Esophagus squamous epithelium (tissue), 5 donors: ENCODE data around the gene NXNL2. TPM values are rescaled to one million over a fixed set of nuclear protein-coding genes. Genes with fewer than 3 reads are reported as not detected.

Experiments
- DNase-seq: peaks from one replicate; lab custom pipeline; 2025; lab: John Stamatoyannopoulos, UW
- H3K27ac ChIP-seq, 4 donors: fragments of 200-600 bp; sonication (generic); one replicate each; pipeline ENCODE4 v1.5.1; 2016 to 2019; ENCODE audit warnings: mild to moderate bottlenecking in 1 of 4
- H3K27me3 ChIP-seq, 4 donors: fragments of 200-600 bp; sonication (generic); 1 replicate in 3 of 4; 2 replicates in 1 of 4; pipeline versions ENCODE4 v1.5.1 to v1.6.0; 2017 to 2021; ENCODE audit warnings: antibody characterized with exemption in 1 of 4
- H3K36me3 ChIP-seq, 3 donors: fragments of 200-600 bp; sonication (generic); one replicate each; pipeline ENCODE4 v1.5.1; 2016 to 2019
- H3K4me1 ChIP-seq, 3 donors: fragments of 200-600 bp; sonication (generic); one replicate each; pipeline ENCODE4 v1.5.1; 2017 to 2019
- H3K4me3 ChIP-seq, 4 donors: fragments of 200-600 bp; sonication (generic); 1 replicate in 3 of 4; 2 replicates in 1 of 4; pipeline ENCODE4 v1.5.1; 2016 to 2019; ENCODE audit warnings: mild to moderate bottlenecking in 2 of 4, moderate library complexity in 1 of 4
- H3K9me3 ChIP-seq, 3 donors: fragments of 200-600 bp; sonication (generic); one replicate each; pipeline ENCODE4 v1.5.1; 2016 to 2019
- POLR2A ChIP-seq, 4 donors: fragments of 450-650 bp; IDR thresholded peaks; one replicate each; pipeline ENCODE4 v1.6.1; 2017; ENCODE audit warnings: antibody characterized with exemption in 4 of 4, mild to moderate bottlenecking in 4 of 4, moderate library complexity in 3 of 4
- WGBS, 2 donors: methylation state at CpG; one replicate each; pipeline ENCODE4 v1.1.5; 2018; 5-methylcytosine and 5-hydroxymethylcytosine counted together
- intact Hi-C: fragments of 100-400 bp; cut with DNase I; formaldehyde crosslinking; loops from one replicate; pipeline ENCODE4 v1.15.0; 2022
- total RNA-seq, 4 donors: library from RNA; depleted of rRNA; stranded (reverse); fragments of >200 nt; gene quantifications; one replicate each; pipeline ENCODE4 v1.1.0, GENCODE V29; 2016
- TF ChIP-seq, protein P1 (sequence below), 6 experiments: fragments of 450-650 bp in 4 of 6; fragments of 200-600 bp in 2 of 6; sonication (generic) in 2 of 6; IDR thresholded peaks; one replicate each; pipeline ENCODE4 v1.5.1; 2016 to 2019; ENCODE audit warnings: antibody characterized with exemption in 6 of 6, mild to moderate bottlenecking in 4 of 6, moderate library complexity in 4 of 6
- donor health status: DM: yes; HTN: yes; CAD: no.

Gene NXNL2
- total RNA-seq, 4 donors from 2014 or later, result 0.76 TPM; not detected in 3

DNA sequence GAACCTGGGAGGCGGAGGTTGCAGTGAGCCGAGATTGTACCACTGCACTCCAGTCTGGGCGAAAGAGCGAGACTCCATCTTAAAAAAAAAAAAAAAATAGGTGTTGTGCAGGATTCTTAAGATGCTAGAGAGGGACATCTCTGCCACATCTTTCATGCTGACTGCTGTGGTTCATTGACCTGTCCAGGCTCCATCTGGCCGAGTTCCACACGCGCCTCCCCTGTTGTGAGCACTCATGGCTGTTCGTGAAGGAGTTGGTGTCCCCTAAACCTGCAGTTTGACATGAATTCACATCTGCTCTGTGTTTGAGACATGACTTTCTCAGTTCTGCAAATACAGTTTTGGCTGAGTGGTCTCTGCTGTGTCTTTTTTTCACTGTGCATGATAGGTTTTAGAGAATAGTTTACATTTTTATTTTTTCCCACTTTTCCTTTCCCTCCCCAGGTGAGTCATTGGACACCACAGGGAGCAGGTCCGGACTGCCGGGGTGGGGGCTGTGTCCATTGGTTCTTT lies 5.3 kb downstream of the NXNL2 start:
- Histone ChIP-seq H3K36me3 (no peaks in the 10 kb centered on the region), H3K27ac (no peak overlapping the region), H3K4me3 (no peak overlapping the region), H3K4me1 (peaks cover 10 to 32% (median 12%) of the 10 kb centered on the region in 3 donors), H3K27me3 (peaks cover 0 to 45% (median 0%) of the 10 kb centered on the region in 4 donors), H3K9me3 (no peaks in the 10 kb centered on the region)
- TF ChIP-seq, protein P1, sequence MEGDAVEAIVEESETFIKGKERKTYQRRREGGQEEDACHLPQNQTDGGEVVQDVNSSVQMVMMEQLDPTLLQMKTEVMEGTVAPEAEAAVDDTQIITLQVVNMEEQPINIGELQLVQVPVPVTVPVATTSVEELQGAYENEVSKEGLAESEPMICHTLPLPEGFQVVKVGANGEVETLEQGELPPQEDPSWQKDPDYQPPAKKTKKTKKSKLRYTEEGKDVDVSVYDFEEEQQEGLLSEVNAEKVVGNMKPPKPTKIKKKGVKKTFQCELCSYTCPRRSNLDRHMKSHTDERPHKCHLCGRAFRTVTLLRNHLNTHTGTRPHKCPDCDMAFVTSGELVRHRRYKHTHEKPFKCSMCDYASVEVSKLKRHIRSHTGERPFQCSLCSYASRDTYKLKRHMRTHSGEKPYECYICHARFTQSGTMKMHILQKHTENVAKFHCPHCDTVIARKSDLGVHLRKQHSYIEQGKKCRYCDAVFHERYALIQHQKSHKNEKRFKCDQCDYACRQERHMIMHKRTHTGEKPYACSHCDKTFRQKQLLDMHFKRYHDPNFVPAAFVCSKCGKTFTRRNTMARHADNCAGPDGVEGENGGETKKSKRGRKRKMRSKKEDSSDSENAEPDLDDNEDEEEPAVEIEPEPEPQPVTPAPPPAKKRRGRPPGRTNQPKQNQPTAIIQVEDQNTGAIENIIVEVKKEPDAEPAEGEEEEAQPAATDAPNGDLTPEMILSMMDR (IDR thresholded peaks at IDR 0.05), result no peak
- TF ChIP-seq POLR2A (IDR thresholded peaks at IDR 0.05), result no peak
- intact Hi-C loops, result no loop called here
- WGBS, 2 donors, result 85 to 96% methylated on average over 8 to 10 of the region's 10 CpGs
- no peak for DNase-seq

DNA sequence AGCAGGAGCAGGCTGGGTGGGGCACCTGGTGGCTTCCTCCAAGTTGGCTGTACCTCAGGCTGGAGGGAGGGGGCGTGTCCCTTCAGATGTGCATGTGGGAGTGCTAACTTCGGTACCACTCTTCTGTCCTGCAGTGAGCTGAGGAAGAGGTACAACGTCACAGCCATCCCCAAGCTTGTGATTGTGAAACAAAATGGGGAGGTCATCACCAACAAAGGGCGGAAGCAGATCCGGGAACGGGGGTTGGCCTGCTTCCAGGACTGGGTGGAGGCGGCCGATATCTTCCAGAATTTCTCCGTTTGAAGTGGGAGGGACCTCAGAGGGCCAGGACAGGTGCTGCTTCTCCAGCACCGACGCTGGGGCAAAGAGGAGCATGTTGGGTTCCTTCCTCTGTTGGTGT lies 9.3 kb downstream of the NXNL2 start:
- H3K4me3 ChIP-seq, result no peak overlapping the region
- H3K27ac ChIP-seq, result no peak overlapping the region
- peaks cover 0 to 8% (median 0%) of the 10 kb centered on the region in 4 donors for H3K27me3 ChIP-seq
- intact Hi-C loops, result no loop called here
- no peaks in the 10 kb centered on the region for H3K36me3 ChIP-seq
- TF ChIP-seq, protein P1 (IDR thresholded peaks at IDR 0.05), result no peak
- WGBS, 2 donors, result 28 to 51% methylated on average over 3 to 10 of the region's 11 CpGs
- H3K4me1 ChIP-seq, result no peaks in the 10 kb centered on the region
- H3K9me3 ChIP-seq, result no peaks in the 10 kb centered on the region
- DNase-seq, result no peak

DNA sequence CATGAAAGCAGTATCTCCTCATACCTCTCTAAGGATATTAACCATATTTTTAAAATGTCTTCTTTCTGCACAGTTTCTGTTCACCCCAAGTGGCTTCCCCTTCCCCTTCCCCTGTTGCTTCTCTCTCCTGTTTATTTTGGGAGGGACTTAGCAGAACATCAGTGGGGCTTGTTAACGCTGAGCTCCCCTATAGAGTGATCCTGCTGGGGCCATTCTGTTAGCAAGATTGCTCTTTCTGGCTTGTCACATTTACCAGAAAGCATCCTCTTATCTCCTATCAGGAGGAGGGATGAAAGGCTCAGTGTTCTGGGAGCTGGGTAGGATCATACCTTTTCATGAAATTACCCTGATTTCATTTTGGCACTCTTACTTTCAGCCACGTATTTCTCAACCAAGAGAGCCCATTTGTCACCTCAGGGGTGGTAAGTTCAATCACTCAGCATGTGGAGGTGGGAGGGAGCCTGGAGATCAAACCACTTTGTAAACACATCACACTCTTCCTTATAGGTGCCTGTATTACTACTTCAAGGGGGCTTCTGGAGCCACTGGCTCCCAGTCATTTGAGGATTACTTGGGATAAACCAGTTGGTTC lies 16.7 kb downstream of the NXNL2 start:
- Histone ChIP-seq H3K27me3 (peaks cover 0 to 11% (median 0%) of the 10 kb centered on the region in 4 donors), H3K36me3 (no peaks in the 10 kb centered on the region), H3K9me3 (no peaks in the 10 kb centered on the region), H3K4me3 (no peak overlapping the region), H3K27ac (no peak overlapping the region), H3K4me1 (no peaks in the 10 kb centered on the region)
- intact Hi-C loops, result no loop called here
- DNase-seq, result no peak
- TF ChIP-seq POLR2A (IDR thresholded peaks at IDR 0.05), result no peak
- TF ChIP-seq, protein P1 (IDR thresholded peaks at IDR 0.05), result no peak
- 33 to 47% methylated on average over 2 of the region's 2 CpGs for WGBS, 2 donors

DNA sequence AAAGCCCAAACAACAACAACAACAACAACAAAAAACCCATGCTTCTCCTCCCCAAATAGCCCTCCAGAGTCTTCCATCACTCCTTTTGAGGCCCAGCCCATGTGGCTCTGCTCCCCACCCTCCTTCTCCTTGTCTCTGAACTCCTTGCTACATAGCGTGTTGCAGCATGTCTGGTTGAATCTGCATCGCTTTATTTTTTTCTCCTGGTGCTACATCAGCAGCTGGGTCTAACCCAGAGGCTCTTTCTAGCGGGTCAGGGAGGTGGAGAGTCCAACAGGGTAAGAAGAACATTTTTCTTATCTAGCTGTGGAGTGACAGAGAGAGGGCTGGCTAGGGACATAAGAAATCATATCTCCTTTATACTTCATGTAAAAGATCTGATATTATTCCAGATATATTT lies 18.4 kb downstream of the NXNL2 start:
- intact Hi-C loops, result no loop called here
- WGBS, 2 donors, result 17 to 68% methylated on average over 3 of the region's 3 CpGs
- Histone ChIP-seq H3K4me1 (no peaks in the 10 kb centered on the region), H3K9me3 (no peaks in the 10 kb centered on the region), H3K27me3 (peaks cover 0 to 24% (median 0%) of the 10 kb centered on the region in 4 donors), H3K4me3 (no peak overlapping the region), H3K27ac (no peak overlapping the region), H3K36me3 (no peaks in the 10 kb centered on the region)
- DNase-seq, result no peak
- TF ChIP-seq POLR2A (IDR thresholded peaks at IDR 0.05), result no peak
- TF ChIP-seq, protein P1 (IDR thresholded peaks at IDR 0.05), result no peak

DNA sequence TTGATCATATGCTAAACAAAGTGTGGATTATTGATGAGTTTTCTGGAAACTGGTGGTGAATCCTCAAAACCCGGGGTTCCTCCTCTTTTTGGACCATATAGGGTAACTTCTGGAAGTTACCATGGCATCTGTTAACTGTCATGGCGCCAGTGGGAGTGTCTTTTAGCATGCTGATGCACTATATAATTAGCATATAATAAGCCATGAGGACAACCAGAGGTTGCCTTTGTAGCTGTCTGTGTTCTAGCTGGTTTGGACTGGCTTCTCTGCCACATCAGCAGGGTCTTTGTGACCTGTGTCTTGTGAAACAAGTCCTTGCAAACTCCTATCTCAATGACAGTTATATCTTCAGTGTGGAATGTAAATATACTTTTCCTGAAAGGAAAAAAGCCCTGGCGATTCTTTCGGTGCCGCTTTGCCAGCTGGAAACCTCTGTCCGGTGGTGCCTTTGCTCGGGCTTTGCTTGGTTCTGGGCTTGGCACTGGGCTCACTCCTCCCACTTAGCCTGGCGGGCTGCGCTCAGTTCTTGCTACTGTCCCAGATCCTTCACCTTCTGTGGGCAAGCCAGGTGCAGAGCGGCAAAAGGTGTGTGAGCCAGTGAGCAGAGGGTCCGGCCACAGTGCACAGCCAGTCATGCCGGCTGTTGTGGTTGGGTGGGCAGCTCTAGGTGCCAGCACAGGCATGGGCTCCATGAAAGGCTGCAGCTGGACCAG lies 20.4 kb downstream of the NXNL2 start:
- no peak overlapping the region for H3K27ac ChIP-seq
- TF ChIP-seq POLR2A (IDR thresholded peaks at IDR 0.05), result no peak
- TF ChIP-seq, protein P1 (IDR thresholded peaks at IDR 0.05), result no peak
- no peak for DNase-seq

More for the DNA sequence above, 20.4 kb downstream of the NXNL2 start:
- peaks cover 0 to 24% (median 0%) of the 10 kb centered on the region in 4 donors for H3K27me3 ChIP-seq
- H3K4me3 ChIP-seq, result no peak overlapping the region
- WGBS, 2 donors, result 67 to 81% methylated on average over 6 of the region's 12 CpGs
- intact Hi-C loops, result no loop called here
- no peaks in the 10 kb centered on the region for H3K36me3 ChIP-seq
- no peaks in the 10 kb centered on the region for H3K4me1 ChIP-seq
- H3K9me3 ChIP-seq, result no peaks in the 10 kb centered on the region
